Lung (tissue), 12 donors: ENCODE measurements around the gene MRPL54. TPM values are rescaled to one million over a fixed set of nuclear protein-coding genes. Genes with fewer than 3 reads are reported as not detected.

ENCODE experiments used
- ATAC-seq: fragments of 200-7000 bp; cut with Tn5 transposase; one replicate; pipeline ENCODE4 v1.9.1; 2020; ENCODE audit warnings: moderate number of reproducible peaks; ENCODE audit not compliant: insufficient read depth, low FRiP score
- DNase-seq, 3 donors: peaks; one replicate each; pipeline ENCODE4 v3.0.0-alpha.2; 2013 to 2017
- H3K27ac ChIP-seq, 2 donors: one replicate each; pipeline ENCODE4 v1.5.1; 2013; ENCODE audit warnings: mild to moderate bottlenecking in 2 of 2, moderate library complexity in 2 of 2, control low read depth in 1 of 2, inconsistent platforms in 1 of 2, low read depth in 1 of 2, low read length in 1 of 2
- H3K27me3 ChIP-seq, 3 donors: one replicate each; pipeline ENCODE4 v1.5.1; 2013; ENCODE audit warnings: low read length in 2 of 3; ENCODE audit not compliant: control insufficient read depth in 3 of 3, insufficient read depth in 3 of 3
- H3K36me3 ChIP-seq, 4 donors: one replicate each; pipeline ENCODE4 v1.5.1; 2013; ENCODE audit warnings: low read length in 4 of 4, mild to moderate bottlenecking in 1 of 4, moderate library complexity in 1 of 4; ENCODE audit not compliant: control insufficient read depth in 4 of 4, insufficient read depth in 4 of 4
- H3K4me1 ChIP-seq, 5 donors: one replicate each; pipeline ENCODE4 v1.5.1; 2013; ENCODE audit warnings: low read length in 5 of 5, mild to moderate bottlenecking in 2 of 5, moderate library complexity in 1 of 5; ENCODE audit not compliant: control insufficient read depth in 5 of 5, insufficient read depth in 5 of 5
- H3K4me3 ChIP-seq: one replicate; pipeline ENCODE4 v1.5.1; 2013; ENCODE audit warnings: mild to moderate bottlenecking, control low read depth, moderate library complexity
- H3K9ac ChIP-seq, 2 donors: one replicate each; pipeline ENCODE4 v1.5.1; 2013; ENCODE audit warnings: low read length in 2 of 2, control low read depth in 1 of 2; ENCODE audit not compliant: insufficient read depth in 1 of 2
- H3K9me3 ChIP-seq, 4 donors: one replicate each; pipeline ENCODE4 v1.5.1; 2013; ENCODE audit warnings: low read length in 3 of 4, mild to moderate bottlenecking in 1 of 4, moderate library complexity in 1 of 4; ENCODE audit not compliant: control insufficient read depth in 4 of 4, insufficient read depth in 3 of 4
- WGBS, 2 donors: extraction: QIAGEN DNeasy Blood & Tissue Kit; methylation state at CpG; one replicate each; pipeline ENCODE4 v1.1.7; 2013; 5-methylcytosine and 5-hydroxymethylcytosine counted together
- polyA plus RNA-seq, 2 donors: library from polyadenylated mRNA; stranded (reverse); fragments of 200-250 nt; gene quantifications; one replicate each; pipeline ENCODE4 v1.2.1, GENCODE V29; 2013
- total RNA-seq, 2 donors: library from RNA; depleted of rRNA in 1 of 2; stranded (reverse); fragments of >200 nt in 1 of 2; gene quantifications; one replicate each; pipeline ENCODE4 v1.2.1, GENCODE V29; 2014 to 2021
- TF ChIP-seq, protein P1 (sequence below): IDR thresholded peaks from 2 replicates; pipeline ENCODE4 v1.5.1; 2012; ENCODE audit warnings: mild to moderate bottlenecking; ENCODE audit errors: control extremely low read depth, extremely low read depth
- donor health status: control.
- donor health status: control.
- donor health status: Bipolar disorder and iron deficiency.
- donor health status: healthy.
- donor health status: DM: yes; HTN: yes; CAD: no.

MRPL54 gene
- total and polyA plus RNA-seq, 4 donors, result 28.9 to 137 (median 63.8) TPM

GRCh38 chr19:3722443-3723109 lies 39.9 kb upstream of the MRPL54 start:
- peaks cover 0 to 24% (median 11%) of the 10 kb centered on the region in 3 donors for H3K27me3 ChIP-seq
- TF ChIP-seq, protein P1, sequence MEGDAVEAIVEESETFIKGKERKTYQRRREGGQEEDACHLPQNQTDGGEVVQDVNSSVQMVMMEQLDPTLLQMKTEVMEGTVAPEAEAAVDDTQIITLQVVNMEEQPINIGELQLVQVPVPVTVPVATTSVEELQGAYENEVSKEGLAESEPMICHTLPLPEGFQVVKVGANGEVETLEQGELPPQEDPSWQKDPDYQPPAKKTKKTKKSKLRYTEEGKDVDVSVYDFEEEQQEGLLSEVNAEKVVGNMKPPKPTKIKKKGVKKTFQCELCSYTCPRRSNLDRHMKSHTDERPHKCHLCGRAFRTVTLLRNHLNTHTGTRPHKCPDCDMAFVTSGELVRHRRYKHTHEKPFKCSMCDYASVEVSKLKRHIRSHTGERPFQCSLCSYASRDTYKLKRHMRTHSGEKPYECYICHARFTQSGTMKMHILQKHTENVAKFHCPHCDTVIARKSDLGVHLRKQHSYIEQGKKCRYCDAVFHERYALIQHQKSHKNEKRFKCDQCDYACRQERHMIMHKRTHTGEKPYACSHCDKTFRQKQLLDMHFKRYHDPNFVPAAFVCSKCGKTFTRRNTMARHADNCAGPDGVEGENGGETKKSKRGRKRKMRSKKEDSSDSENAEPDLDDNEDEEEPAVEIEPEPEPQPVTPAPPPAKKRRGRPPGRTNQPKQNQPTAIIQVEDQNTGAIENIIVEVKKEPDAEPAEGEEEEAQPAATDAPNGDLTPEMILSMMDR, result no peak
- ATAC-seq (no peak), DNase-seq (no peak)
- peaks cover 0 to 2% (median 0%) of the 10 kb centered on the region in 5 donors for H3K4me1 ChIP-seq
- no peaks in the 10 kb centered on the region for H3K36me3 ChIP-seq
- no peak overlapping the region for H3K9ac ChIP-seq
- WGBS, 2 donors, result 6 to 8% methylated on average over 29 to 30 of the region's 30 CpGs
- peaks cover 0 to 2% (median 0%) of the 10 kb centered on the region in 4 donors for H3K9me3 ChIP-seq
- H3K27ac ChIP-seq, result no peak overlapping the region
- H3K4me3 ChIP-seq, result no peak overlapping the region

DNA sequence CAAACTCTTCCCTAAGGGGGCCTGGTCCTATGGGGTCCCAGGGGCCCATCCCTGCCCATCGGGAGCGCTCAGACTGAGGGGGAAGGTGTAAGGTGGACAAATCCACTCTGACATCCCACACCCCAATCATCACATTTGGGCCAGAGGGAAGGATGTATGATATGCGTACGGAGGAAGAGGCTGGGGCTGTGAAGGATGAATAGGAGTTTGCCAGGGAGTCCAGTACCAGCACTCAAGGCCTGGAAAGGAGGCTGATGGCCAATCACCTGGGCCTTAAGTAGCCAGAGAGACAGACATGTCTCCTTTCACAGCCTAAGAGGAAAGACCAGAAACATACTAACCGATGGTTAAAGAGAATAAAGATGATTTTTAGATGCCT lies 39.4 kb upstream of the MRPL54 start:
- Histone ChIP-seq H3K27ac (no peak overlapping the region), H3K27me3 (peaks cover 0 to 24% (median 11%) of the 10 kb centered on the region in 3 donors), H3K9ac (no peak overlapping the region), H3K4me1 (peaks cover 0 to 2% (median 0%) of the 10 kb centered on the region in 5 donors), H3K4me3 (no peak overlapping the region), H3K36me3 (no peaks in the 10 kb centered on the region), H3K9me3 (peaks cover 0 to 2% (median 0%) of the 10 kb centered on the region in 4 donors)
- 79 to 83% methylated on average over 5 of the region's 5 CpGs for WGBS, 2 donors
- ATAC-seq (no peak), DNase-seq (no peak)
- TF ChIP-seq, protein P1, result no peak

GRCh38 chr19:3723883-3724282 lies 38.6 kb upstream of the MRPL54 start:
- 56% methylated on average over 8 of the region's 8 CpGs for WGBS, 2 donors
- DNase-seq (no peak), ATAC-seq (no peak)
- Histone ChIP-seq H3K27ac (no peak overlapping the region), H3K4me1 (peaks cover 0 to 2% (median 0%) of the 10 kb centered on the region in 5 donors), H3K9me3 (peaks cover 0 to 2% (median 0%) of the 10 kb centered on the region in 4 donors), H3K9ac (no peak overlapping the region), H3K4me3 (no peak overlapping the region), H3K36me3 (no peaks in the 10 kb centered on the region), H3K27me3 (peaks cover 0 to 24% (median 11%) of the 10 kb centered on the region in 3 donors)
- TF ChIP-seq, protein P1, result no peak
